NCI-H446 treated with DMSO at 0.1 percent for 48 hours (cell line): ENCODE measurements around the gene TAF8.
A peak's percentile ranks its signal among the peaks of the same experiment; 100 is the strongest.
"Not testable (repeated sequence)": the region's sequence is repeated elsewhere in the genome, so short reads cannot be mapped to it uniquely, and the experiment has no call there.

Experiments
- DNase-seq: peaks from one replicate; lab custom pipeline; 2025; lab: John Stamatoyannopoulos, UW

The TAF8 gene

GRCh38 chr6:42029062-42029685, 21.1 kb upstream of the TAF8 start:
- no peak for DNase-seq

GRCh38 chr6:42029881-42030280, 20.4 kb upstream of the TAF8 start:
- no peak for DNase-seq

GRCh38 chr6:42030585-42031506, 19.5 kb upstream of the TAF8 start:
- no peak for DNase-seq

DNA sequence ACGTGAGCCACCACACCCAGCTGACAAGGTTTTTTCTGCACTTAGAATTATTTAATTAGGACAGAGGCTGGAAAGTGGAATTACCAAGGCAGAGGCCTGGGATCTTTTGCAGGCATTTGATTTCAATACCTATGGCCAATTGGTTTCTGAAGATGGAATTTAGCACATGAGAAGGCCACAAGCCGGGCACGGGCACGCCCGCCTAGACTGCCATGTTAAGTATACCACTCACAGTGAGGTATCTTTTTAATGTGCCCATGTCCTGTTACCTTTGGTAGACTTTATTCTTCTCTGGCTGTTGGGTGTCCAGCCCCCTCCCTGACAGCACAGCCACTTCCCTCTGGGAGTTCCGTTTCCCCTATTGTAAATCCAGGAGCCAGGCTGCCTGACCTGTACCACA, 18.0 kb upstream of the TAF8 start:
- no peak for DNase-seq

DNA sequence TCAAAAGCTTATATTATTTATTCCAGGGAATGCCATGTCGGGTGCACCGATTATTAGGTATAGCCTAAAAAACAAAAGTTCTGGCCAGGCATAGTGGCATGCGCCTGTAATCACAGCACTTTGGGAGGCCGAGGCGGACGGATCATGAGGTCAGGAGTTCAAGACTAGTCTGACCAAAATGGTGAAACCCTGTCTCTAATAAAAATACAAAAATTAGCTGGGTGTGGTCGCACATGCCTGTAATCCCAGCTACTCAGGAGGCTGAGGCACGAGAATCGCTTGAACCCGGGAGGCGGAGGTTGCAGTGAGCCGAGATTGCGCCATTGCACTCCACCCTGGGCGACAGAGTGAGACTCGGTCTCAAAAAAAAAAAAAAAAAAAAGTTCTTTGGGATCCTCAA, 12.7 kb upstream of the TAF8 start:
- not testable (repeated sequence) for DNase-seq

GRCh38 chr6:42038163-42038562, 12.2 kb upstream of the TAF8 start:
- no peak for DNase-seq

DNA sequence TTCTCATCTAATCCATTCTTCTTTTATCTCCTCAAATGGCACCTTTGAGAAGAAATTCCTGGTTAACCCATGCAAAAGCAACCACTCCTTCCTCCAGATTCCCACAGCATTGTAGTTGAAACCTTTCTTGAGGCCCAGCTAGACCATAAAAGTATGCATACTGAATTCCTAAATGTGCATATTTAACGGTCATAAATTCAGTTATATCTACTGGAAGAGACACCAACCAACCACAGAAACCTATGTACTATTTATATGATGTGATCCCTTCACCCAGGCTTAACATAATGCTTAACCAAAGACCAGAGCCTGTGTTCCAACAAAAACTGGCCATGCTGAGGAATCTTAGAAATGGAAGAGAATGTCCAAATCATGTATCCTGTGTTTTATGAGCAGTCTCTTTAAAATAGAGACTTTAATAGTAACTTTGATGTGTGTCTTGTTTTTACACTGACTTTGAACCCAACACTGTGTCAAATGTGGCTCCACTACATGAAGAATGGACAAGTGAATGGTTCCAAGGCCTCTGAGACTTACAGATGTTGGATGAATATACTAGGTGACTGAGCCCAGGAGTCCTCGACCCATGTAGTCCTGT, 11.4 kb upstream of the TAF8 start:
- DNase-seq = no peak

- no peak for DNase-seq
These were observed 9.4 kb upstream of the TAF8 start for GRCh38 chr6:42040856-42041480.

- DNase-seq = no peak
These were observed 8.8 kb upstream of the TAF8 start for GRCh38 chr6:42041481-42042053.

- DNase-seq = no peak
These were observed 8.2 kb upstream of the TAF8 start for GRCh38 chr6:42042108-42042507.

DNA sequence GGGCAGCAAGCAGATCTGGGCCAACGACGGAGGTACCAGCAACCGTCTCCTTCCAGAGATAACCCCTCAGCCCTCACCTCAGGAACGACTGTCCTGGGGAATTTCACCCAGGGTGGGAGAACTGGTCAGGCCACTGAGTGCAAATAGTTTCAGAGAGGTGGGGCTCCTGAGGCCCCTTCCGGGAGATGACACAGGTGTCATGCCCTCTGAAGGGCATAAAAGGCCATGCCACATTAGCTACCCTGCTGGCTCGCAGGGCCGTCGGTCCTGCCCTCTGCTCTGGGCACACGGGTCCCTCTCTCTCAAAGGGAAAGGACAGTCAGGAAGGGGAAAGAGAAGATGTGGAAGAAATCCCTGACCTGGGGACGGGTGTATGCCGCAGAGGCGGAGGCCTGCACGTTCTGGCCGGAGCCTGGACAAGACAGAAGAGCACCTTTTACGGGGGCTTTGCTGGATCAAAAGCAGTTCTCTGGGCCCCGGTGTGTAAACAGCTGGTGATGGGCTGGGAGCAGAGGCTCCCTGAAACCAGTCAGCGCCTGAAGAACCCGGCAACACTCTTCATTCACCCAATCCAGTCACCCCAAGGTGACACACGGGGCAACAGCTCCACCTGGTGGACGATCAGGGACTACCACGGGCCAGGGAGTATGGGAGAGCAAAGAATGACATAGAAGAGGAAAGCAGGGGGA, 6.4 kb upstream of the TAF8 start:
- DNase-seq = peak; percentile 42

DNA sequence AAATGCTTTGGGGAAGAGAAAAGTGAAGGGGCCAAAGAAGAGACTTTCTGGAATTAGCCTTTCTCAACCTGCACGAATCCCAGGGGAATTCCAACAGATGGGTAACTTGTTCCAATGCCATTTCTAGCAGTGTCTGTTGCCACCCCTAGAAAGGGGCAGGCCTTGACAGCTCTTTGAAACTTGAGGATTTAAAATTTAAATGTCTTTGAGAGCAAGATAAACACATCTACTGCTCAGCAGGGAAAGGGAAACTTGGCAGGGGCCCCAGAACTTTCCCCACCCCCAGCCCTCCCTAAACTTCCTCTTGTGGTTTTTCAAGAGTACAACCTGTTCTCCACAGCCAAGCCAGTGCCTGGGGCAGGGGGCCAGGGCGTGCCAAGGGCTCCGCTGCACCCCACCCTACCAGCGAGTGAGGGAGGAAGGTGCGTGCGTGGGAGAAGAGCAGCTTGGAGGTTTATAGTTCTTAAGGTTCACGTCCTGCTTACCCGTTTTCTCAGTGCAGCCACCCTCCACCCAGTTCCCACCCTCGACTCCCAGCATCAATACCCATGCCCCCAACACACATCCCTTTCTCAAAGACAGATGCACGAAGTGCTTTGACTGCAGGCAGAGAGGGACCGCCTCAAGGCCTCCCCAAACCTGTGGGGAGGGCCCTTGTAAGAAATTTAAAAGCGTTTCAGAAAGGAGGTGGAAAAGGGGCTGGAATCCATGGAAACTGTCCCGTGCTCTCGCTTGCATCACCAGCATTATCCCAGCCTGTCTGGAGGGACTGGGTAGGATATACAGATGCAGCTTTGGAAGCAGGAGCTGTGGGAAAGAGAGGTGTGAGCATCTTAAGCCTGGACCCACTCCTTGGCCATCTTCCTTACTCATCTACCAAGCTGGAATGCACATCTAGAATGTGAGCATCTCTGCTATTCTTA, 4.5 kb upstream of the TAF8 start:
- DNase-seq = peak; percentile 41

DNA sequence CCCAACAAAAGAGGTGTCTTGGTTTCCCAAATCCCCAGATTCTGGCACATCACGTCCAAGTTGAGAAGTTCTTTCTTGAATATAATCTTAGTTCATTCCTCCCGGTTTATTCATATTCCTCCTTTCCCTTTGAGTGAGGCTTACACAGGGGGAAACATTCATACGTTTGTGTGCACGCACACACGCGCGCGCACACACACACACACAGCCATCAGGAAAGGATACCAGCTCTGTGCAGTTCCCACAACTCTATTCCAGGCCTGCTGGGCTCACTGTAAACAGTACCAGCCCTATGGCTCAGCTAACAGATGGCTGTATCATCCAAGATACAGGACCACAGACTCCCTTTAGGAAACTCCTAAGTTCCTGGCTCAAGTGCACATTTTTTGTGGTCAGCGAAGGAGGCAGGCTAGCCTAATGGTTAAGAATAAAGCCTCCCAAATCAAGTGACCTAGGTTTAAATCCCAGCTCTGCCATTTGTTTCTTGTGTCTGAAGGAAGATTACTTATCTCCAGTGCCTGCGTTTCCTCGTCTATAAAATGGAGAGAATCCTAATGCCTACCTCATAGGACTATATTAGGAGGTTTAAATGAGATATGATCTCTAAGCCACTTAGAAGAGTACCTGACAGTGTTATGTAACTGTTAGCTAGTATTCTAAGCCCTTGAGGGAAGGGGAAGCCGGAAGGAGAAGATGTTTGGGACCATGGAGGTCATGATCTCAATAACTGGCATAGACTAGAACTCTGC, 3.7 kb upstream of the TAF8 start:
- no peak for DNase-seq

DNA sequence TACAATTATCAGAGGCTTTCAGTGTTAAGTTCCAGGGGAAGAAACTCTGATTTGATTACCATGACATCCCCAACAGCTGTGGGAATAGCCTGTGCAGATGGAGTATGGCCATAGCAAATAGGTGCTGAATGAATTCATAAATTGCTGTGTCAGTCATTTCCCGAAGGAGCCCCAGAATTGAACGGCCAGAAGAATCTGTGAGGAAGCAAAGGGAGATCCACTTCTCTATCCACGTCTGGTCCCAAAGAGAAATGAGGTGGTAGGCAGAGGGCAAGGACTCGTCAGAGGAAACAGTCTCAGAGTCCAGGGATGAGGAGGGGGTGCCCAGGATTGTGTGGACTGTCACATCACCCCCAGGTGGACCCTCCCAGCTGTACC, 3.1 kb upstream of the TAF8 start:
- no peak for DNase-seq

GRCh38 chr6:42047790-42048405, 2.4 kb upstream of the TAF8 start:
- no peak for DNase-seq

DNA sequence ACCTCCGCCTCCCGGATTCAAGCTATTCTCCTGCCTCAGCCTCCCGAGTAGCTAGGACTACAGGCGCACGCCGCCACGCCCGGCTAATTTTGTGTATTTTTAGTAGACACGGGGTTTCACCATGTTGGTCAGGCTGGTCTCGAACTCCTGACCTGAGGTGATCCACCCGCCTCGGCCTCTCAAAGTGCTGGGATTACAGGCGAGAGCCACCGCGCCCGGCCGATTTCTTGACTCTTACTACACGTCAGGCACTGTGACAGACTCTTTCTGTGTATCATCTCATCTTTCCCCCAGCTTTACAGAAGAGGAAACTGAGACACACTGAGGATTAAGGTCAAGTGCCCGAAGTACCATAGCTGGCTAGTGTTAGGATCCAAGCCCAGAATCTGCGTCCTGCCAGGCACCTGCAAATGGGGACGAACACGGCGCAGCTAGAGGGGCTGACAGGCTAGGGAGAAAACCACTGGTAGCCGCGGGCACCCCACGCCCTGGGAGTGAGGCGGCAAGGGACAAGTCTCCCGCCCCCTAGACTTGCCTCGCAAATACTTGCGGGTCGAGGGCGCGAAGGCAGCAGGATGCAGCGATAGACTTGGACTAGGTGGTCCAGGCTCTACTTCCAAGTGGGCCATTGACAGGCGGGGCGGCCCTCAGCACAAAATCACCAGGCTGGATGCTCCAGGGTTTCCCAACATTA, 1.1 kb upstream of the TAF8 start:
- no peak for DNase-seq

DNA sequence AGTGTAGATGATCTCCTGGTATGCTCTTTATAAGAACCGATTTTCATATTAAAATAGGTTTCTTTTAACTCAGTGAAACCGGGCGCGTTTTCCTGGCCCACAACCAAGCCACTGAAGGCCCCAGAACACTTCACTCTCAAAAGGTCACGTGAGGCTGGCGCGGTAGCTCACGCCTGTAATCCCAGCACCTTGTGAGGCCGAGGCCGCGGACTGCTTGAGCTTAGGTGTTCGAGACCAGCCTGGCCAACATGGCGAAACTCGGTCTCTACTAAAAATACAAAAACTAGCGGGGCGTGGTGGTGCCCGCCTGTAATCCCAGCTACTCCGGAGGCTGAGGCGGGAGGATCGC, 402 bp upstream of the TAF8 start:
- DNase-seq = no peak

GRCh38 chr6:42051268-42051653, 937 bp downstream of the TAF8 start:
- DNase-seq = no peak

DNA sequence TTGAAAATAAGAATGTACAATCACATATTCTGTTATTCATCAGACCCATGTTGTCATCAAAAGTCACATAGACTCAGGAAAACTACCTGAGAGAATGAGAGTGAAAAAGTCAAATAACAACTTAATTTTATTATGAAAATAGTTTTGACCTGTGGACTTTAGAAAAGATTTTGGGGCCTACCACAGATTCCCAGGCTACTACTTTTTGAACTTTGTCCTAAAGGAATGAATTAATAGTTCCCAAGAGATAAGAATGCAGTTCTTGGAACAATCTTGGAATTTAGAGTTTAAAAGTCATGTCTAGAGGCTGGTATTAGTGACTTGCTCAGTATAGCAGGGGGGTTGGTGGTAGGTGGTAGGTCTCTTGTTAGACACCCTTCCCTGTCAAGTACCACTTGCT, 3.3 kb downstream of the TAF8 start:
- DNase-seq = no peak
